ENCODE results near the gene BTN1A1. TPM values are rescaled to one million over a fixed set of nuclear protein-coding genes. Genes with fewer than 3 reads are reported as not detected.

BTN1A1 gene
- total and polyA plus RNA-seq, 9 of the 15 experiments (the other 6 are each of a cell fraction or from before 2014, with no cell fraction given): 0.01 to 0.15 (median 0.06) TPM; not detected in 4

GRCh38 chr6:26556263-26557070, 56.4 kb downstream of the BTN1A1 start (continued):
- TF ChIP-seq ZFPM2 (CRISPR knock-in tag; IDR thresholded peaks at IDR 0.05) (no peak), MEF2A (IDR thresholded peaks at IDR 0.05; ENCODE audit: control insufficient read depth, low read depth, low read length) (peak; percentile 81), ZNF408 (CRISPR knock-in tag; IDR thresholded peaks at IDR 0.05; ENCODE audit: low read depth) (no peak), KAT8 (IDR thresholded peaks at IDR 0.05; ENCODE audit: low read depth) (no peak), PHF20 (IDR thresholded peaks at IDR 0.05; ENCODE audit: partially characterized antibody) (no peak), GABPB1 (CRISPR knock-in tag; IDR thresholded peaks at IDR 0.05) (peak; percentile 65), ZNF551 (CRISPR knock-in tag; IDR thresholded peaks at IDR 0.05) (no peak), DNMT1 (IDR thresholded peaks at IDR 0.05) (0 out of 2 replicates have a peak, but pooled peaks have one; percentile 7), ZNF57 (CRISPR knock-in tag; IDR thresholded peaks at IDR 0.05) (no peak), CREB3 (tag; conservative IDR thresholded peaks at IDR 0.05; ENCODE audit: low read depth) (no peak), ZFP30 (CRISPR knock-in tag; IDR thresholded peaks at IDR 0.05; ENCODE audit: borderline replicate concordance) (no peak; the same call in 1 of the 2 replicates), TGIF2 (CRISPR knock-in tag; IDR thresholded peaks at IDR 0.05) (no peak), CC2D1A (IDR thresholded peaks at IDR 0.05) (0 out of 2 replicates have a peak, but pooled peaks have one; percentile 47), PPARD (CRISPR knock-in tag; IDR thresholded peaks at IDR 0.05) (no peak), ZNF740 (CRISPR knock-in tag; IDR thresholded peaks at IDR 0.05) (no peak), ZNF740 (tag; IDR thresholded peaks at IDR 0.05) (no peak), U2AF2 (optimal IDR thresholded peaks at IDR 0.05; ENCODE audit: low read depth, low read length) (no peak), TCF15 (CRISPR knock-in tag; IDR thresholded peaks at IDR 0.05) (no peak), ZKSCAN1 (IDR thresholded peaks at IDR 0.05; ENCODE audit: low read depth, low read length) (no peak), DIDO1 (tag; IDR thresholded peaks at IDR 0.05; ENCODE audit: low read depth) (no peak), EHMT2 (IDR thresholded peaks at IDR 0.05) (no peak), ZNF707 (CRISPR knock-in tag; conservative IDR thresholded peaks at IDR 0.05) (no peak; the same call in 1 of the 2 replicates), ZZZ3 (IDR thresholded peaks at IDR 0.05) (no peak), CSDE1 (IDR thresholded peaks at IDR 0.05) (peak in 1 of 2 experiments; percentile 83; a peak in 2 of 4 replicates), JUN (IDR thresholded peaks at IDR 0.05; ENCODE audit: borderline replicate concordance, low read depth, low read length) (0 out of 2 replicates have a peak, but pooled peaks have one; percentile 3), JUN (CRISPR knock-in tag; IDR thresholded peaks at IDR 0.05; ENCODE audit: borderline replicate concordance) (no peak), ELF4 (CRISPR knock-in tag; IDR thresholded peaks at IDR 0.05) (no peak), RBM14 (IDR thresholded peaks at IDR 0.05; ENCODE audit: borderline replicate concordance, insufficient read depth, low read depth, low read length) (no peak)
